Stimulated activated CD8-positive, alpha-beta memory T cell treated with anti-CD3 and anti-CD28 coated beads, Interleukin-2, amount 100 ng/mL, for 1 hour (primary cell): ENCODE results near the gene ACADVL.
A peak's percentile ranks its signal among the peaks of the same experiment; 100 is the strongest.
"Not testable (repeated sequence)": the region's sequence is repeated elsewhere in the genome, so short reads cannot be mapped to it uniquely, and the experiment has no call there.

ENCODE experiments used
- DNase-seq, 2 donors: peaks; one replicate each; pipeline ENCODE4 v3.0.0-alpha.2; 2020; ENCODE audit warnings: low read depth in 2 of 2

ACADVL gene

DNA sequence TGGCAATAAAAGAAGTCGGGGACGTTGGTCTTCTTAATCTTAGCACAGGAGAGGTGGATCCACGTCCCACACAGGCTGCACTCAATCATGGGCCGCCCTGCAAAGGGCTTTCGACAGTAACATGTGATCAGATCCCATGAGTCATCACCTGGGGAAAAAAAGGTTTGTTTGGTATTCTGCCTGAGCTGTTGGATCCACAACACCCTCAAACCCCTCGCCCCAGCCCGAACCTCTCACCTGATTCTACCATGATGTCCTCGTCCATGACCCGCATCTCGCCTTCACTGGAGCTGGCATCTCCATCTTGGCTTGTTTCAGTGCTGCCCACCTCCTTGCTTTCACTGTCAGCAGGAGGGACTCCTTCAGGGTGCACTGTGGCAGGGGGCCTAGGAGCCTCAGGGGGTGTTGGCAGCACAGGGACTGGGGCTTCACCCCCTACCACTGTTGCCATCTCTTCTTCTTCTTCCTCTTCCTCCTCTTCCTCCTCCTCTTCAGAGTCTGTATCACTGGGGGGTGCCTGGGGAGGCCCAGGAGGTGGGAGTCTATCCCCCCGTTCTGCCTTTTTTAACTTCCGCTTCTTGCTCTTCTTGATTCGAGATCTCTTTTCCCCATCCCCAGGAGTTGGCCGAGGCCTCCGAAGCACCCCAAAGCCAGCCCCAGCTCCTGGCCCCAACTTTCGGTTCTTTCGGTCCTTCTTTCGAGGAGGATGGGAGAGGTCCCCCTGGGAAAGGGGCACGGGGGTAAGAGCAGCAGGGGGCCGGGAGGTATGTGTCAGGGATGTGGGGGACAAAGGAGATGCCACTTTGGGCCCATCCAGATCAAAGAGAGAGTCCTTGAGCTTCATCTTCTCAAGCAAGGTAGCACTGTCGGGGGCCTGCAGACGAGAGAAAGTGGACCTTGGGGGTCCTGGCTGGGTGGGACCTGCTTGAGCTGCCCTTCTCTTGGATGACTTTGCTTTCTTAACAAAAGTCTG, 16.2 kb downstream of the ACADVL start:
- DNase-seq: no peak

DNA sequence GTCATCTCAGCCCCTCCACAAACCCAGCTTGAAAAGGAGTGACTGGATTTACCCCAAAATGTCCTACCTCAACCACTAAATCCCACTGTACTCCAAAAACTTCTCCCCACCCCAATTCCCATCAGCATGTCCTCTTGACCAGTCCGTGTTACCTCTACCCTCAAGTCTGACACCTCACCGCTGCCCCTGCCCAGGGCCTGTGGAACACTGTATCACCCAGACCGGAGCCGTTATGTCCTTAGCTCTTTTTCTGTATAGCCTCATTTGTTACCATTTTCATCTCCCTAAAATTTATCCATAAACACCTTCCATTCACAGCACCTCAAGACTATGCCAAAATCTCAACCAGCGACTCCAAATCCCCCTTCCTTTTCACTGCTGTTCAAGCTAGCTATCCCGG, 17.1 kb downstream of the ACADVL start:
- no peak for DNase-seq

DNA sequence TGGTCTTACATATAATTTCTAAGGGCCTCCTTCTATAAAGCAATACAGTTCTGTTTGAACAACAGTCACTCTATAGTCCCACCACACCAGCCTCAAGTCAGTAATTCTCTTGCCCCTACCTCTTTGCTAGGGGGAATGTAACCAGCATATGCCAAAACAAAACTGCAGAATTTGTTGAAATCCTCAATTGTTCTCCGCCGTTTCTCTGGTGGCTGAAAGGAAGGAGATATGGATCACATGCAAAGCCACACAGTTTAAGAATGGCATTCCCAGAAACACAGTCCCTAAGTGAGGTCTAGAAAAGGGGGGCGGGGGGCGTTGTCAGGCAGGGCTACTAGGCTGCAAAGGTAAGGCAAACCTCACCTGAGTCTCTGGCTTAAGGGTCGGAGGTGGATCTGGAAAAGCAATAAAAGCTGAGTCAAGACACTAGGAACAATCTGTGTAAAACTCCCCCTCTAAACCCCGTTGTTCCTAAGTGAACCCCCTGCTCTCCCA, 17.6 kb downstream of the ACADVL start:
- no peak for DNase-seq

DNA sequence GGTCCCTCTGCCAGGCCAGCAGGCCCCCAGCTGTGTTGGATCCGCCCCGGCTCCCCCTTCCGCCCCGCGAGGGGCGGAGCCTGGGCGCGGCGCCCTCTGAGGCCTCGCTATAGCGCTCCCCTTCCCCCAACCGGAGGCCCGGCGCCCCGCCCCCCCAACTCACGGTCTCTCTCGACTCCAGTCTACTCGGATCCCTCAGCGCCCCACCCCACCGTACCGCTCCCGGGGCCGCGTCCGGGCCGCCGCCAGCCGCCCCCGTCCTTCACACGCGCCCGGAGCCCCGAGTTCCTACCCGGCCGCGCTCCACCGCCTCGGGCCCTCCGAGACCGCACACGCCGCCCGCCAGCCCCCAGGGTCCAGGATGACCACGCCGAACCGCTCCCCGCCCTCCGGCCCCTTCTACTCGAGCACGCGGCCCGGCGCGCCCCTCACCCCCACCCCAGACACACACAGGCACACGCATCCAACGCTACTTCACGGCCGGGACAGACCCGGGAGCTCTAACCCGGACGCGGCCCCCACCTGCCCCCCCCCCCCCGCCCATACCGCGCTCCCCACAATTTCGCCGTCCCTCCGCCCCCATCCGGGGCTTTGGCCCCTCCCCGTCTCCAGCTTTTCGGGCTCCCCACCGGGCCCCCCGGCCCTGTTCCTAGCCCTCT, 18.2 kb downstream of the ACADVL start:
- DNase-seq: peak; percentile 59 to 75

DNA sequence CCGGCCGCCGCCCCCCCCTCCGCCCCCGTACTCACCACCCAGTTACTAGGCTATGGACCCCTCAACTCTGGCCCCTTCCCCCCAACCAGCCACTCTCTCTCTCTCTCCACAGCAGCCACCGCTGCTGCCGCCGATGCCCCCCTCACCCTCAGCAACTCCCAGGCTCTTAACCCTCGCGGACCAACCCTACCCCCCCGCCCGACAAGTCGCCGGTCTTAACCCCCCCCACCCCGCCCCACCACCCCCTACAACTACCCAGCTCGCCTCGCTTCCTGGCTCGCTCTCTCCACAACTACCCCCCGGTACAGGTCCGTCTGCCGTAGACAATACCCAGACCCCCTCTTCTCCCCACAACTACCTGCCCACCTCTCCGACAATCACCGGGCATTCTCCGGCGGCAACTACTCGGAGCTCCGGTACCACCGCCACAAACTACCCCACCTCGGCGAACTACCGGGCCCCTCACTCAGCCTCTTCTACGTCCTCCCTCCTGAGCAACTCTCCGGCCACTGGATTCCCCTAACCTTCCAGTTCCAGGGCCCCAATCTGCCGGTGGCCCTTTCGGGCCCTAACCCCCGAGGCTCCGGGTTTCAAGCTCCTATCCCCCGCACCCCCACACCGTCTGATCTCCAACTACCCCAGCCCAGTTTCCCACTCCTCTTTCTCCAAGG, 18.8 kb downstream of the ACADVL start:
- DNase-seq: no peak

- DNase-seq: peak; percentile 94 to 97
Measured at GRCh38 chr17:7239091-7240027, 19.6 kb downstream of the ACADVL start, which contains the start of gene PHF23. TSS of gene PHF23 (minus strand) at chr17:7239457. CDS start at chr17:7239279, 178 bp downstream.

DNA sequence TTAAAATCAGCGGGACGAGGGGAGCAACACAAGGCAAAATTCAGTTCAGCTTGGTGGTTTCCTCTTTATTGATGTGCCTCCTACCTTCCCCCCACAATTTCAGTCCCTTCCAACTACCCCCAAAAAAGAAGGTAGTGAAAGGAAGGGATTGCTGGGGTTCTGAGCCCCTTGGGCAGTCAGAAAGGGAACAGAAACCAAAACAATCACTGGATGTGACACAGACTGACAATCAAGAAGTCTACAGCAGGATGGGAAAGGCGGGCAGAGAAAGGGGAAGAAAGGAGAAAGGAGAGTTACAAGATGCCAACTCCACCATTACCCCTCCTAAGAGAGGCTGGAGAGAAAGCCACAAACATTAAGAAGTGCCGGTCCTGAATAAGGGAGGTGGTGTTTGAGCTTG, 20.6 kb downstream of the ACADVL start:
- no peak for DNase-seq

- no peak for DNase-seq
Measured at GRCh38 chr17:7241090-7241733, 21.5 kb downstream of the ACADVL start.

GRCh38 chr17:7241783-7242716, 22.3 kb downstream of the ACADVL start, which contains the start of gene GABARAP:
TSS of gene GABARAP (minus strand) at chr17:7242449. CDS start at chr17:7242330, 119 bp downstream.
- peak; percentile 89 to 91 for DNase-seq

GRCh38 chr17:7242717-7243452, 23.1 kb downstream of the ACADVL start:
- peak; percentile 83 to 88 for DNase-seq

DNA sequence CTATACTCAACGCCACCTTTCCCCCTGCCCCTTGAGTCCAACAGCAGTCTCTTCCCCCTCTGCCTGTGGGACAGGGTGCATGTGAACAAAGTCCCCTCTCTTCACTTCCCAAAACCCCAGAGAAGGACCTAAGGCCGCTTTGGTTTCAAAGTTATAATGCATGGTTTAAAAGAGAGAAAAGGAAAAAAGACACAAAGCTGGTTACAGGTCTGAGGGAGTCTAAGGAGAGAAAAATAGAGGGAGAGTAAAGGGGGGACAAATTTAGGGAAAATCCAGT, 23.7 kb downstream of the ACADVL start:
- DNase-seq: no peak

- DNase-seq: not testable (repeated sequence)
Measured at GRCh38 chr17:7243838-7244237, 24.1 kb downstream of the ACADVL start.

DNA sequence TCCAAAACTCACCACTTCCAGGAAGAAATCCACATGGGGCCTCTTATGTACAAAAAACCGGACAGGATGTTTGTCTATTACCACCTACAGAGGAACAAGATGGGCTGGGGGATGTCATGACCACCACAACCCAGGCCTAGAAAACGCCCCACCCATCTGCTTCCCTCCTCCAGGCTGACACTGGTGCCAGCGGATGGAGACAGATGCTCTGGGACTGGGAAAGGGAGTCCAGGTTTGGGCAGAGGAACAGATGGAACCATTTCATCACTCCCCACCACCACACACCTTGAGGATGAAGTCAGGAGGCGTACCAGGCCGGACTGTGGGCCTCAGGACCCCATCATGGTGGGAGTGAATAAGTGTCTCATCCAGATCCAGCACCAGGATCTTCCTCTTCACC, 27.0 kb downstream of the ACADVL start:
- DNase-seq: no peak

DNA sequence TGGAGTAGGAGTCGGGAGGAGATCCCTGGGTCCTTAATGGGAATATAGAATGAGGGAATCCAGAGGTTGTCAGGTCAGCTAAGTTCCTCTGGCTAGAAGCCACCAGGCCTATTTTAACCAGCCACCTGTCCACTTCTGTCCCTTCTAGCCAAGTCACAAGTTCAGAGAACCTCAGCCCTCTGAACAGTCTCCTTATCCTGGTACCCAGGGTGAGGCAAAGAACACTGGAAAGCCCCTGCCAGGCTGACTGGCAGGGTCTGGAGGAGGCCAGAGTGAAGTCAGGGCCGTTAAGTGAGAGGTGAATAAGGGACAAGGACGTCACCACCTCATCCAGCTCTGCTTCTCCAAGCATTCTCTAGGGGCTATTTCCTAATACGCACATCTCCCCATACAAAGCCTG, 29.1 kb downstream of the ACADVL start:
- no peak for DNase-seq

DNA sequence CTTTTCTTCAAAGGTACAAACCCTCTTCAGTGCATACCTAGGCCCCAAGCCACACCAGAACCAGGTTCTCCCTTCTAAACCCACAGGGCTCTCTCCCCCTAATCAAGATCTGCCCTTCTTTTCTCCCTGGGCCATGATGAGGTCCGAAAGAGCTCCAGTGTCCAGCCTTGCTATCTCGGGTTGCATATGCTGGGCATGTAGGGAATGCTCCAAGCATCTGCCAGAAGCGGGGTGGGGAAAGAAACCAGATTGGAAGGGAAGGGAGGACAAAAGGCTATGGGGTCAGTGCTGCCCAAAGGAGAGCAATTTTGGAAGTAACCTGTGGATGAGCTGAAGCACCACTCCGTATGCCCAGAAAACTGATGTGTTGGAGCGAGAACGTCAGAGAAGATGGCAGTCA, 29.5 kb downstream of the ACADVL start:
- no peak for DNase-seq

DNA sequence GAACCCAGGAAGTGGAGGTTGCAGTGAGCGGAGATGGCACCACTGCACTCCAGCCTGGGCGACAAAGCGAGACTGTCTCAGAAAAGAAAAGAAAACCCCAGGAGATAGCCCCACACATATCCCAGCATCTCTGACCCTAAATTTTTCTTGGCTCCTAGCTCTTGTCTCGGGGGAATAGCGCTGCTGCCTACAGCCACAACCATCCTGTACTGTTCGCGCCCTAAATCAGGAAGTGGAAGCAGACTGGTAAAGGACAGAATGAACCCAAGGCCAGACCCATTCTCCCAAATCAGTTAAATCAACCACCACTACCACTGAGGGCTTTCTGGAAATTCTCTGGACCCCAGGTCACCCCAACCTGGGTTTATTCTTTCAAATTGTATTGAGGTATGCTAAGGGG, 30.1 kb downstream of the ACADVL start:
- no peak for DNase-seq

- DNase-seq: no peak
Measured at GRCh38 chr17:7250695-7251627, 31.2 kb downstream of the ACADVL start.
